IMR-90 (cell line): Measurements from ENCODE around the gene GPR82. TPM values are rescaled to one million over a fixed set of nuclear protein-coding genes. Genes with fewer than 3 reads are reported as not detected.

ENCODE experiments used
- ATAC-seq: fragments of 200-7000 bp; cut with Tn5 transposase; 2 replicates; pipeline ENCODE4 v1.9.1; 2020; ENCODE audit warnings: low read depth, mild to moderate bottlenecking, moderate library complexity
- BruUV-seq: library from RNA; stranded (reverse); fragments of 400-500 nt; replicated peaks from 2 replicates; lab custom pipeline; 2021; lab: Mats Ljungman, UMichigan
- CTCF ChIA-PET: fragments of 300-600 bp; formaldehyde crosslinking; extraction: SDS; loops from one replicate; lab custom pipeline; 2021; ENCODE audit warnings: antibody characterized with exemption; lab: Yijun Ruan, JAX
- POLR2A ChIA-PET: fragments of 300-600 bp; sonication (Branson Sonifier 250); formaldehyde crosslinking; loops from one replicate; lab custom pipeline; 2022; ENCODE audit warnings: antibody characterized with exemption; ENCODE audit not compliant: unreplicated experiment; lab: Charles Lee
- DNase-seq: peaks from one replicate; pipeline ENCODE4 v3.0.0; 2013
- H2AFZ ChIP-seq: replicated peaks from 2 replicates; pipeline ENCODE3; 2013; ENCODE audit warnings: low read length, mild to moderate bottlenecking; ENCODE audit not compliant: poor library complexity
- H2AK5ac ChIP-seq: 2 replicates; pipeline ENCODE4 v1.6.1; 2013; ENCODE audit warnings: low read depth, low read length, inconsistent platforms
- H2AK9ac ChIP-seq: replicated peaks from 2 replicates; pipeline ENCODE3; 2013; ENCODE audit warnings: mild to moderate bottlenecking, low read depth, low read length, moderate library complexity; ENCODE audit not compliant: poor library complexity
- H2BK120ac ChIP-seq: 2 replicates; pipeline ENCODE4 v1.6.1; 2013; ENCODE audit warnings: low read depth, low read length, inconsistent platforms
- H2BK15ac ChIP-seq: 3 replicates; pipeline ENCODE4 v1.6.1; 2013; ENCODE audit warnings: low read depth, low read length, inconsistent platforms
- H2BK20ac ChIP-seq: 2 replicates; pipeline ENCODE4 v1.6.1; 2013; ENCODE audit warnings: low read depth, mild to moderate bottlenecking, inconsistent platforms, low read length, moderate library complexity
- H2BK5ac ChIP-seq: 2 replicates; pipeline ENCODE4 v1.6.1; 2013; ENCODE audit warnings: mild to moderate bottlenecking, low read depth, low read length, inconsistent platforms; ENCODE audit not compliant: poor library complexity, severe bottlenecking
- H3K14ac ChIP-seq: replicated peaks from 2 replicates; pipeline ENCODE4 v1.6.1; 2013; ENCODE audit warnings: low read depth, low read length, inconsistent platforms
- H3K18ac ChIP-seq: 2 replicates; pipeline ENCODE4 v1.6.1; 2013; ENCODE audit warnings: low read depth, low read length, control low read depth
- H3K23ac ChIP-seq: 2 replicates; pipeline ENCODE4 v1.6.1; 2013; ENCODE audit warnings: low read depth, low read length, inconsistent platforms
- H3K27ac ChIP-seq: 2 replicates; pipeline ENCODE4 v1.5.1; 2013; ENCODE audit warnings: mild to moderate bottlenecking, control low read depth, low read length; ENCODE audit not compliant: insufficient read depth
- H3K27me3 ChIP-seq: 2 replicates; pipeline ENCODE4 v1.6.1; 2013; ENCODE audit warnings: low read length; ENCODE audit not compliant: control insufficient read depth, insufficient read depth
- H3K36me3 ChIP-seq: 2 replicates; pipeline ENCODE4 v1.6.1; 2013; ENCODE audit warnings: low read length, mixed read lengths; ENCODE audit not compliant: control insufficient read depth, insufficient read depth
- H3K4ac ChIP-seq: 2 replicates; pipeline ENCODE4 v1.6.1; 2013; ENCODE audit warnings: low read depth, low read length, inconsistent platforms
- H3K4me1 ChIP-seq: 2 replicates; pipeline ENCODE4 v1.6.1; 2013; ENCODE audit warnings: low read length, mixed read lengths; ENCODE audit not compliant: control insufficient read depth, insufficient read depth
- H3K4me2 ChIP-seq: 2 replicates; pipeline ENCODE4 v1.6.1; 2013; ENCODE audit warnings: low read depth, mild to moderate bottlenecking, control low read depth, low read length, moderate library complexity
- H3K4me3 ChIP-seq: 2 replicates; pipeline ENCODE4 v1.5.1; 2013; ENCODE audit warnings: low read depth, mild to moderate bottlenecking, control low read depth, low read length, moderate library complexity; ENCODE audit not compliant: insufficient read depth
- H3K56ac ChIP-seq: 2 replicates; pipeline ENCODE4 v1.6.1; 2013; ENCODE audit warnings: low read length, inconsistent platforms; ENCODE audit not compliant: insufficient read depth; ENCODE audit errors: extremely low read depth
- H3K79me1 ChIP-seq, 2 experiments: 2 replicates each; pipeline ENCODE4 v1.6.1; 2013; ENCODE audit warnings: low read length in 2 of 2, inconsistent platforms in 1 of 2, low read depth in 1 of 2
- H3K9ac ChIP-seq: 2 replicates; pipeline ENCODE4 v1.6.1; 2013; ENCODE audit warnings: low read depth, low read length, control low read depth
- H3K9me1 ChIP-seq: 2 replicates; pipeline ENCODE4 v1.6.1; 2013; ENCODE audit warnings: low read length, inconsistent platforms; ENCODE audit not compliant: insufficient read depth
- H3K9me3 ChIP-seq: 2 replicates; pipeline ENCODE4 v1.6.1; 2013; ENCODE audit warnings: low read length; ENCODE audit not compliant: control insufficient read depth, insufficient read depth
- H4K20me1 ChIP-seq: 2 replicates; pipeline ENCODE4 v1.6.1; 2013; ENCODE audit warnings: low read length, inconsistent platforms; ENCODE audit not compliant: insufficient read depth
- H4K5ac ChIP-seq: 2 replicates; pipeline ENCODE4 v1.6.1; 2013; ENCODE audit warnings: mild to moderate bottlenecking, low read depth, low read length, control low read depth
- H4K8ac ChIP-seq, 2 experiments: 2 replicates each; pipeline ENCODE4 v1.6.1; 2013; ENCODE audit warnings: low read depth in 2 of 2, low read length in 2 of 2, control low read depth in 1 of 2, inconsistent platforms in 1 of 2
- H4K91ac ChIP-seq: 2 replicates; pipeline ENCODE4 v1.6.1; 2013; ENCODE audit warnings: low read depth, low read length, inconsistent platforms; ENCODE audit not compliant: insufficient read depth
- BHLHE40 ChIP-seq: fragments of 150-350 bp; IDR thresholded peaks from 2 replicates; pipeline ENCODE4 v1.6.1; 2016; ENCODE audit warnings: mild to moderate bottlenecking, low read depth, low read length
- CEBPB ChIP-seq: IDR thresholded peaks from 2 replicates; pipeline ENCODE4 v1.6.1; 2012; ENCODE audit warnings: low read depth, low read length, improper control_type of control experiment
- CHD1 ChIP-seq: IDR thresholded peaks from 2 replicates; pipeline ENCODE4 v1.6.1; 2012; ENCODE audit warnings: low read depth, low read length, improper control_type of control experiment
- CTCF ChIP-seq: conservative IDR thresholded peaks from 2 replicates; pipeline ENCODE4 v1.5.1; 2012; ENCODE audit warnings: mild to moderate bottlenecking, low read depth, low read length, improper control_type of control experiment
- ELK1 ChIP-seq: fragments of 150-350 bp; IDR thresholded peaks from 2 replicates; pipeline ENCODE4 v1.6.1; 2016; ENCODE audit warnings: low read depth, mild to moderate bottlenecking, low read length, moderate library complexity, borderline replicate concordance
- FOS ChIP-seq: fragments of 150-350 bp; IDR thresholded peaks from 2 replicates; pipeline ENCODE4 v1.6.1; 2016; ENCODE audit warnings: low read depth, low read length
- MAFK ChIP-seq: IDR thresholded peaks from 2 replicates; pipeline ENCODE4 v1.6.1; 2012; ENCODE audit warnings: low read depth, low read length, improper control_type of control experiment
- MAZ ChIP-seq: IDR thresholded peaks from 2 replicates; pipeline ENCODE4 v1.6.1; 2012; ENCODE audit warnings: low read depth, mild to moderate bottlenecking, low read length, improper control_type of control experiment, moderate library complexity, borderline replicate concordance
- MXI1 ChIP-seq: IDR thresholded peaks from 2 replicates; pipeline ENCODE4 v1.6.1; 2012; ENCODE audit warnings: low read depth, mild to moderate bottlenecking, low read length, moderate library complexity, borderline replicate concordance
- NFE2L2 ChIP-seq: fragments of 150-350 bp; IDR thresholded peaks from 2 replicates; pipeline ENCODE4 v1.6.1; 2016; ENCODE audit warnings: low read depth, mild to moderate bottlenecking, low read length
- POLR2A ChIP-seq: IDR thresholded peaks from 2 replicates; pipeline ENCODE4 v1.6.1; 2012; ENCODE audit warnings: mild to moderate bottlenecking, low read depth, low read length
- RAD21 ChIP-seq: IDR thresholded peaks from 2 replicates; pipeline ENCODE4 v1.6.1; 2012; ENCODE audit warnings: low read length, improper control_type of control experiment
- RCOR1 ChIP-seq: IDR thresholded peaks from 2 replicates; pipeline ENCODE4 v1.6.1; 2012; ENCODE audit warnings: mild to moderate bottlenecking, low read length, improper control_type of control experiment; ENCODE audit not compliant: insufficient replicate concordance
- RFX5 ChIP-seq: IDR thresholded peaks from 2 replicates; pipeline ENCODE4 v1.8.0; 2012; ENCODE audit warnings: low read depth, mild to moderate bottlenecking, low read length, moderate library complexity
- SMC3 ChIP-seq: fragments of 150-350 bp; IDR thresholded peaks from 2 replicates; pipeline ENCODE4 v1.6.1; 2016; ENCODE audit warnings: low read depth, mild to moderate bottlenecking, antibody characterized with exemption, low read length, moderate library complexity
- USF2 ChIP-seq: fragments of 150-350 bp; IDR thresholded peaks from 2 replicates; pipeline ENCODE4 v1.6.1; 2017; ENCODE audit warnings: mild to moderate bottlenecking, antibody characterized with exemption, low read length, low read depth
- WGBS, 2 experiments: methylation state at CpG; one replicate each; pipeline versions ENCODE4 v1.1.5 to v1.1.7; 2013; ENCODE audit warnings: missing lambda C conversion rate in 2 of 2; ENCODE audit not compliant: insufficient read length in 1 of 2; ENCODE audit errors: extremely low coverage in 2 of 2; 5-methylcytosine and 5-hydroxymethylcytosine counted together
- dilution Hi-C: fragments of 300-500 bp; cut with HindIII; formaldehyde crosslinking; loops from one replicate; pipeline ENCODE4 v1.14.3; 2018; ENCODE audit warnings: low sequenced_read_pairs; ENCODE audit not compliant: unreplicated experiment
- in situ Hi-C: fragments of 300-500 bp; cut with MboI; formaldehyde crosslinking; loops from 3 replicates; pipeline ENCODE4 v1.14.3; 2019; ENCODE audit warnings: low sequenced_read_pairs, inconsistent platforms, mixed read lengths
- intact Hi-C: fragments of 100-400 bp; cut with micrococcal nuclease; formaldehyde crosslinking; loops from 2 replicates; pipeline ENCODE4 v1.10.0; 2022
- polyA plus RNA-seq, 3 experiments: library from polyadenylated mRNA; depleted of rRNA; stranded (reverse); fragments of >200 nt; gene quantifications; 2 replicates each; pipeline ENCODE4 v1.2.3, GENCODE V29; 2012; ENCODE audit warnings: low replicate concordance in 1 of 3
- total RNA-seq: library from RNA; depleted of rRNA; stranded (reverse); fragments of >200 nt; gene quantifications from 2 replicates; pipeline ENCODE4 v1.2.3, GENCODE V29; 2012

GPR82 gene
- total and polyA plus RNA-seq, 2 of the 4 experiments (the other 2 are of a cell fraction) = not detected

- dilution Hi-C loops = no loop called here
- BruUV-seq = no TSS peak
- H2BK15ac ChIP-seq = no peak overlapping the region
- no peaks in the 10 kb centered on the region for H4K20me1 ChIP-seq
- no peaks in the 10 kb centered on the region for H3K9me3 ChIP-seq
- no peak for TF ChIP-seq SMC3
- no peak for TF ChIP-seq CEBPB
- TF ChIP-seq RFX5 = no peak
- no peak for TF ChIP-seq MAZ
- no peak for TF ChIP-seq RCOR1
- TF ChIP-seq NFE2L2 = no peak
- TF ChIP-seq MXI1 = no peak
- no peak for TF ChIP-seq USF2
- TF ChIP-seq RAD21 = no peak
- TF ChIP-seq BHLHE40 = no peak
- no peak for TF ChIP-seq FOS
- no peak for TF ChIP-seq CTCF
- TF ChIP-seq MAFK = no peak
- TF ChIP-seq CHD1 = no peak
- no peak for TF ChIP-seq POLR2A
- TF ChIP-seq ELK1 = no peak
- intact Hi-C loops = no loop called here
- H3K9ac ChIP-seq = no peak overlapping the region
- POLR2A ChIA-PET = no interaction called here
- H2BK120ac ChIP-seq = no peak overlapping the region
- H2BK5ac ChIP-seq = no peak overlapping the region
- DNase-seq (no peak), ATAC-seq (no peak)
- H4K5ac ChIP-seq = no peak overlapping the region
- H3K4ac ChIP-seq = no peak overlapping the region
- no peaks in the 10 kb centered on the region for H3K27me3 ChIP-seq
- H2BK20ac ChIP-seq = no peak overlapping the region
- H3K14ac ChIP-seq = no peak overlapping the region
- no peak overlapping the region for H2AFZ ChIP-seq
- in situ Hi-C loops = no loop called here
- H3K36me3 ChIP-seq = no peaks in the 10 kb centered on the region
- no peaks in the 10 kb centered on the region for H3K79me1 ChIP-seq
- no peak overlapping the region for H3K4me3 ChIP-seq
- no peak overlapping the region for H3K18ac ChIP-seq
- H2AK9ac ChIP-seq = no peak overlapping the region
- H3K23ac ChIP-seq = no peak overlapping the region
- H3K9me1 ChIP-seq = no peaks in the 10 kb centered on the region; the same call in 1 of the 2 replicates
- no peak overlapping the region for H3K27ac ChIP-seq
- H3K4me1 ChIP-seq = no peaks in the 10 kb centered on the region
- no peak overlapping the region for H3K4me2 ChIP-seq
- CTCF ChIA-PET = interaction anchor here (0.6 kb wide), 1 partner anchor 469 kb away, joined by 4 read pairs; no protein-coding TSS in a partner anchor
- no peak overlapping the region for H4K91ac ChIP-seq
- no peak overlapping the region for H3K56ac ChIP-seq
- no peak overlapping the region for H4K8ac ChIP-seq
- H2AK5ac ChIP-seq = no peak overlapping the region
- WGBS, 2 experiments = no CpG with 5 or more reads among the region's 2 CpGs
These were observed 35.8 kb upstream of the GPR82 start for GRCh38 chrX:41688156-41688555.
